Measurements from ENCODE around the gene TRAPPC3. TPM values are rescaled to one million over a fixed set of nuclear protein-coding genes. Genes with fewer than 3 reads are reported as not detected.

TRAPPC3 gene
- total RNA-seq, 1 experiment from 2014 or later, result 134 TPM

DNA sequence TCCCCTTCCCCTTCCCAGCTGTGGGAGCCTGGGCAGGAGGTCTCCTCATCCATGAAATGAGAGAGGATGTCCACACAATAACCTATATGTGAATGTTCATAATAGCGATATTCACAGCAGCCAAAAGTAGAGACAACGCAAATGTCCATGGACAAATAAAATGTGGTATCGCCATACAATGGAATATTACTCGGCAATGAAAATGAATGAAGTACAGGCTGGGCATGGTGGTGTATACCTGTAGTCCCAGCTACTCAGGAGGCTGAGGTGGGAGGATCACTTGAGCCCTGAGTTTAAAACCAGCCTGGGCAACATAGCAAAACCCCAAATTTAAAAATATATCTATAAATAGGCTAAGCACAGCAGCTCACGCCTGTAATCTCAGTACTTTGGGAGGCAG is 47.7 kb downstream of the TRAPPC3 start:
- Histone ChIP-seq H3K9me3 (replicated peaks) (no peaks in the 10 kb centered on the region), H3K4me3 (no peak overlapping the region), H3K36me3 (peaks cover 4% of the 10 kb centered on the region; the same call in 1 of the 2 replicates), H3K4me1 (replicated peaks) (no peaks in the 10 kb centered on the region), H3K27ac (no peak overlapping the region), H3K27me3 (replicated peaks) (no peaks in the 10 kb centered on the region)
- no peak for DNase-seq (ENCODE audit: low read depth in 1 of 2, low spot score in 2 of 2)

- DNase-seq (ENCODE audit: low read depth in 1 of 2, low spot score in 2 of 2), result no peak
- Histone ChIP-seq H3K36me3 (peaks cover 12% of the 10 kb centered on the region), H3K9me3 (replicated peaks) (no peaks in the 10 kb centered on the region), H3K27me3 (replicated peaks) (no peaks in the 10 kb centered on the region), H3K4me3 (no peak overlapping the region), H3K4me1 (replicated peaks) (no peaks in the 10 kb centered on the region), H3K27ac (no peak overlapping the region)
Measured at GRCh38 chr1:36100376-36100775, 48.9 kb downstream of the TRAPPC3 start.

DNA sequence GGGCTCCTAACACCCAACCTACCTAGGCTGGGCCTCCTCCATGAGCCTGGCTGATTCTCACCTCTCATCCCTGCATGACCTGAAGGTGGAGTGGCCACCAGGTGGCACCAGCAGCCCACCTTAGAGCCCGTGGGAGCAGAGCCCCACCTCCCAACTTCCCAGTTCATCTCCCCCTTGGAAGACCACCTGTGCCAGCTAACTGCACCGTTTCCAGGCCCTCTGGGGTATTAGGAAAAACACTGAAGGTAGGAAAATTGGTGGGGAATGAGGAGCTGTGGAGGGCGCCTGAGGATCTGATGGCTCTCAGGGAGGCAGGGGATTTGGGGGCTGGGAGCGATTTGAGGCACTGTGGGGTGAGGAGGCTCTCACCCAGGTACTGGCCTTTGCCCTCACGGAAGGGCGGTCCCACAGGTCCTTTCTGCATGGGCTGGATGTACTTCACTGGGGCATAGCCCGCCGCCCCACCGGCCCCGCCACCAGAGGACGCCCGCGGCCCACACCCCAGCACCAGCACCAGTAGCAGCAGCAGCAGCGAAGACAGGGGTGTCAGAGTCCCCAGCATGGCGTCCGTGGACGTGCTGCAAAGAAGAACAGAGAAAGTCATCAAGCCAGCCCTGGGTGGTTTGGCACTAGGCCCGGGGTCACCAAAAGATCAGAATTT is 49.5 kb downstream of the TRAPPC3 start:
- H3K4me1 ChIP-seq (replicated peaks), result no peaks in the 10 kb centered on the region
- H3K27me3 ChIP-seq (replicated peaks), result no peaks in the 10 kb centered on the region
- H3K9me3 ChIP-seq (replicated peaks), result no peaks in the 10 kb centered on the region
- peak; percentile 72 to 84 for DNase-seq (ENCODE audit: low read depth in 1 of 2, low spot score in 2 of 2)
- no peak overlapping the region for H3K4me3 ChIP-seq
- H3K36me3 ChIP-seq, result peaks cover 14% of the 10 kb centered on the region
- H3K27ac ChIP-seq, result no peak overlapping the region

GRCh38 chr1:36098650-36099365 is 50.5 kb downstream of the TRAPPC3 start:
- no peaks in the 10 kb centered on the region for H3K4me1 ChIP-seq (replicated peaks)
- no peaks in the 10 kb centered on the region for H3K9me3 ChIP-seq (replicated peaks)
- no peaks in the 10 kb centered on the region for H3K27me3 ChIP-seq (replicated peaks)
- H3K27ac ChIP-seq, result no peak overlapping the region
- peaks cover 24% of the 10 kb centered on the region for H3K36me3 ChIP-seq
- no peak overlapping the region for H3K4me3 ChIP-seq
- DNase-seq (ENCODE audit: low read depth in 1 of 2, low spot score in 2 of 2), result no peak

- H3K4me3 ChIP-seq, result no peak overlapping the region
- DNase-seq (ENCODE audit: low read depth in 1 of 2, low spot score in 2 of 2), result no peak
- no peaks in the 10 kb centered on the region for H3K4me1 ChIP-seq (replicated peaks)
- H3K27ac ChIP-seq, result no peak overlapping the region
- peaks cover 33% of the 10 kb centered on the region for H3K36me3 ChIP-seq
- no peaks in the 10 kb centered on the region for H3K9me3 ChIP-seq (replicated peaks)
- H3K27me3 ChIP-seq (replicated peaks), result no peaks in the 10 kb centered on the region
Measured at GRCh38 chr1:36097693-36098585, 51.3 kb downstream of the TRAPPC3 start.

- Histone ChIP-seq H3K36me3 (peaks cover 45% of the 10 kb centered on the region), H3K9me3 (replicated peaks) (no peaks in the 10 kb centered on the region), H3K27me3 (replicated peaks) (no peaks in the 10 kb centered on the region), H3K27ac (no peak overlapping the region), H3K4me3 (no peak overlapping the region), H3K4me1 (replicated peaks) (no peaks in the 10 kb centered on the region)
- peak in 1 of 2 experiments; percentile 21 for DNase-seq (ENCODE audit: low read depth in 1 of 2, low spot score in 2 of 2)
Measured at GRCh38 chr1:36096500-36097432, 52.5 kb downstream of the TRAPPC3 start.

DNA sequence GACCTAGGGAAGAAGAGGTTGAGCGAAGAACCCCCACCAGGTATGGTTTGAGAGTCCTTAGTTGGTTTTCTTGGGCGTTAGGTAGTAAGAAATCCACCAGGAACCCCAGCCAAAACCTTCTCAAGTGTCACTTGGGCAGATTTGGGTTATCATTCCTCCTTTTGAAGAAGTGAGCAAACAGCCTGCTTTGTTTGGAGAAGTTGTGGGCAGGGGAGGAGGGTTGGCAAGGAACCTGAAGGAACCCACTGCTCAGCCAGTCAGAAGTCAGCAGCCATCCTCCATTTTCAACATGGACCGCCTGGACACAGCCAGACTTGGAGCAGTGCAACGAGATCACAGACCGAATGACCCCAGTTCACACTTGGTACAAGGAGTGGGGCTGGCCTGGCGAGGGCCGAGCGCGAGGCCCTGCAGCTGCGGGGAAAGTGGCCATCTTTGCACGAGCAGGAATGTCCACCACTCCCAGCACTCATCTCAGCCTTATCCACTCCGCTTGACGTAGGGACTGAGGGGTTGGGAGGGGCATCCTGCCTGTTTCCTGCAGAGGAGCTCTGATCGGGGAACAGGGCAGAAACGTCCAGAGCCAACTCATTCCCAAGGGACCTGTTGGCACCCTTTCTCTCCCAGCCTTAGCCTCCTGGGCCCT is 53.4 kb downstream of the TRAPPC3 start:
- Histone ChIP-seq H3K27ac (no peak overlapping the region), H3K27me3 (replicated peaks) (no peaks in the 10 kb centered on the region), H3K36me3 (peaks cover 54% of the 10 kb centered on the region), H3K9me3 (replicated peaks) (no peaks in the 10 kb centered on the region), H3K4me1 (replicated peaks) (no peaks in the 10 kb centered on the region), H3K4me3 (no peak overlapping the region)
- DNase-seq (ENCODE audit: low read depth in 1 of 2, low spot score in 2 of 2), result no peak

- H3K27me3 ChIP-seq (replicated peaks), result no peaks in the 10 kb centered on the region
- H3K4me1 ChIP-seq (replicated peaks), result peaks cover 1% of the 10 kb centered on the region
- H3K27ac ChIP-seq, result no peak overlapping the region
- no peak overlapping the region for H3K4me3 ChIP-seq
- peaks cover 60% of the 10 kb centered on the region for H3K36me3 ChIP-seq
- no peak for DNase-seq (ENCODE audit: low read depth in 1 of 2, low spot score in 2 of 2)
- no peaks in the 10 kb centered on the region for H3K9me3 ChIP-seq (replicated peaks)
Measured at GRCh38 chr1:36094621-36095061, 54.6 kb downstream of the TRAPPC3 start.

GRCh38 chr1:36093929-36094328 is 55.4 kb downstream of the TRAPPC3 start:
- Histone ChIP-seq H3K9me3 (replicated peaks) (no peaks in the 10 kb centered on the region), H3K4me3 (no peak overlapping the region), H3K27ac (no peak overlapping the region), H3K36me3 (peaks cover 65% of the 10 kb centered on the region), H3K4me1 (replicated peaks) (peaks cover 3% of the 10 kb centered on the region), H3K27me3 (replicated peaks) (no peaks in the 10 kb centered on the region)
- DNase-seq (ENCODE audit: low read depth in 1 of 2, low spot score in 2 of 2), result no peak

DNA sequence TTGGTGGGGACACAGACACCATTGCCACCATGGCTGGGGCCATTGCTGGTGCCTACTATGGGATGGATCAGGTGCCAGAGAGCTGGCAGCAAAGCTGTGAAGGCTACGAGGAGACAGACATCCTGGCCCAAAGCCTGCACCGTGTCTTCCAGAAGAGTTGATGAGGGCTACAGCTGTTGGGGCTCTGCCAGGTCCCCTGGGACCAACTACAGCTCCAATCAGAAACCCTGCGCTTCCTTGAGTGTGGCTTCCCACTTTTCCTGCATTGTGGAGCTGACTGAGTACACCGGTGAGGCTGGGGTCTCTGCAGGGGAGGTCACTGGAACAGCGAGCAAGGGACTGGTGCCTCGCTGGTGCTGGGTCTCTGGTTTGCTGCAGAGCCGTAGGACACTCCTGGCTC is 56.1 kb downstream of the TRAPPC3 start:
- H3K27me3 ChIP-seq (replicated peaks), result no peaks in the 10 kb centered on the region
- H3K4me1 ChIP-seq (replicated peaks), result peaks cover 7% of the 10 kb centered on the region
- no peak overlapping the region for H3K27ac ChIP-seq
- H3K9me3 ChIP-seq (replicated peaks), result no peaks in the 10 kb centered on the region
- DNase-seq (ENCODE audit: low read depth in 1 of 2, low spot score in 2 of 2), result no peak
- H3K36me3 ChIP-seq, result peaks cover 71% of the 10 kb centered on the region
- no peak overlapping the region for H3K4me3 ChIP-seq

DNA sequence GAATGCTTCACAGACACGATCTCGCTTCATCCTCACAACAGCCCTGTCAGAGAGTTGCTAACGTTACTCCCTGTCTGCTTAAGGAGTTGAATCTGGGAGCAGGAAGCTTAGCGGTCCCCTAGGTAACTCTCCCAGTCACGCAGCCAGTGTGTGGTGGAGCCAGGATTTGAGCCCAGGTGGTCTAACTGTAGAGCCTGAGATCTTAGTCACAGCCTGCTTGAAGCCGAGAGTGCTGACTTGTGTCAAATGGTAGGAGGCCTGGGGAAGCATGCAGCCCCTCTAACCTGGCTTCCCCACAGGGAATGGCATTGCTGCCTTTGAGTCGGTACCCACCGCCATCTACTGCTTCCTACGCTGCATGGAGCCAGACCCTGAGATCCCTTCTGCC is 56.5 kb downstream of the TRAPPC3 start:
- Histone ChIP-seq H3K9me3 (replicated peaks) (no peaks in the 10 kb centered on the region), H3K4me1 (replicated peaks) (peaks cover 8% of the 10 kb centered on the region), H3K27me3 (replicated peaks) (no peaks in the 10 kb centered on the region), H3K36me3 (peaks cover 71% of the 10 kb centered on the region), H3K4me3 (no peak overlapping the region), H3K27ac (no peak overlapping the region)
- no peak for DNase-seq (ENCODE audit: low read depth in 1 of 2, low spot score in 2 of 2)

DNA sequence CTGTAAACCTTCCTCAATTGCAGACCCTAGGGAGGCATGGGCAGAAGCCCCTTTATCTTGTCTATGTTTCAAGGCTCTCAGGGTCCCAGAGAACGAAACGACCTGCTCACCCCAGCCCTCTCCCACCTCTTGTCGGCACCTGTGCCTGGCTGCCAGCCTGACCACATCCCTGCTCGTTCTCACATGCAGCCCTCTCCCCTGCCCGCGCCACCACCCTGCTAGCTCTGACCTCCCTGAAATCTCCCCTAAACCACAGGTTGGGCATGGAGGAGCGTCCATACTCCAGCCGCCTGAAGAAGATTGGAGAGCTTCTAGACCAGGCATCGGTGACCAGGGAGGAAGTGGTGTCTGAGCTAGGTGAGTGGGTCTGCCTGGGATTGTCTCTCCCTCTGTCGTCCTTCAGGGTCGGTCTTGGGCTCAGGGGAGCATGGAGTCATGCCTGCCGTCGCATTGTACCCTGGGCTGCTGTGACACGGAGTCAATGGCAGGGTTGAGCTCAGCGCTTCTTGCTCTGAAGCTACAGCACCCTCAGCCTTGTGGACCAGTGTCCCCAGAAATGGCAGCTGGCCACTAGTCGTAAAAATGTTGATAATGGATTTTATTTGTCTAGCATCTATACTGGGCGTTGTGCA is 57.0 kb downstream of the TRAPPC3 start:
- no peak overlapping the region for H3K27ac ChIP-seq
- no peaks in the 10 kb centered on the region for H3K9me3 ChIP-seq (replicated peaks)
- no peak overlapping the region for H3K4me3 ChIP-seq
- H3K27me3 ChIP-seq (replicated peaks), result no peaks in the 10 kb centered on the region
- peaks cover 71% of the 10 kb centered on the region for H3K36me3 ChIP-seq
- H3K4me1 ChIP-seq (replicated peaks), result peaks cover 8% of the 10 kb centered on the region
- no peak for DNase-seq (ENCODE audit: low read depth in 1 of 2, low spot score in 2 of 2)
